Suprapubic skin (tissue), 3 donors: ENCODE data around the gene TMEM54.

ENCODE experiments used
- CTCF ChIP-seq, 2 donors: fragments of 200-600 bp in 1 of 2; fragments of 450-650 bp in 1 of 2; sonication (generic) in 1 of 2; IDR thresholded peaks; one replicate each; pipeline ENCODE4 v1.5.1; 2016 to 2019; ENCODE audit warnings: antibody characterized with exemption in 2 of 2, mild to moderate bottlenecking in 1 of 2, moderate library complexity in 1 of 2
- POLR2A ChIP-seq, 2 donors: fragments of 450-650 bp; IDR thresholded peaks; one replicate each; pipeline ENCODE4 v1.6.1; 2017; ENCODE audit warnings: antibody characterized with exemption in 2 of 2, mild to moderate bottlenecking in 2 of 2, moderate library complexity in 2 of 2

GRCh38 chr1:32878637-32879041 lies 22.6 kb downstream of the TMEM54 start:
- TF ChIP-seq CTCF (IDR thresholded peaks at IDR 0.05) (no peak), POLR2A (IDR thresholded peaks at IDR 0.05) (no peak)
